ENCODE results near the gene SPTSSB.

The SPTSSB gene

DNA sequence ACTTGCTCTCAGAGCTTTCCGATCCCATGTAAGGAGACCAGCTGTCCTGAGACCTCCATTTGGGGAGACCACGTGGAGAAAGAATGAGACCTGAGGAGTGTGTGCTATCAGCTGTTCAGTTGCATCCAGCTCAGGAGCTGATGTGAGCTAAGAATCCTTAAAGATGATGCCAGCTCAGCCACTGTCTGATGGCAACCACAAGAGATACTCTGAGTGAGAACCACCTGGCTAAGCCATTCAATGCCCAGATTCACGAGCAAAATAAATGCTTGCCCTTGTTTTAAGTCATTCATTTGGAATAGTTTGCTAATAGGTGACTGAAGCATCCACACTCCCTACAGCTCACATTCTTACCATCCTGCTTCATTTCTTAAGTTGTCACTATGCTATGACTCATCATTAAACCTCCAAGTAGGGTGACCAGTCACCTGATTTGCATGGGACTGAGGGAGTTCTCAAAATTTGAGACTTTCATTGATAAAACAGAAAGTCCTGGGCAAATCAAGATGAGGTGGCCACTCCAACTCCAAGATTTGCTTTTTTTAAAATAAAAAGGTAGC is 56.4 kb downstream of the SPTSSB start:
- DNase-seq (ENCODE audit: low read depth) = peak; percentile 0
- TF ChIP-seq, protein P1, sequence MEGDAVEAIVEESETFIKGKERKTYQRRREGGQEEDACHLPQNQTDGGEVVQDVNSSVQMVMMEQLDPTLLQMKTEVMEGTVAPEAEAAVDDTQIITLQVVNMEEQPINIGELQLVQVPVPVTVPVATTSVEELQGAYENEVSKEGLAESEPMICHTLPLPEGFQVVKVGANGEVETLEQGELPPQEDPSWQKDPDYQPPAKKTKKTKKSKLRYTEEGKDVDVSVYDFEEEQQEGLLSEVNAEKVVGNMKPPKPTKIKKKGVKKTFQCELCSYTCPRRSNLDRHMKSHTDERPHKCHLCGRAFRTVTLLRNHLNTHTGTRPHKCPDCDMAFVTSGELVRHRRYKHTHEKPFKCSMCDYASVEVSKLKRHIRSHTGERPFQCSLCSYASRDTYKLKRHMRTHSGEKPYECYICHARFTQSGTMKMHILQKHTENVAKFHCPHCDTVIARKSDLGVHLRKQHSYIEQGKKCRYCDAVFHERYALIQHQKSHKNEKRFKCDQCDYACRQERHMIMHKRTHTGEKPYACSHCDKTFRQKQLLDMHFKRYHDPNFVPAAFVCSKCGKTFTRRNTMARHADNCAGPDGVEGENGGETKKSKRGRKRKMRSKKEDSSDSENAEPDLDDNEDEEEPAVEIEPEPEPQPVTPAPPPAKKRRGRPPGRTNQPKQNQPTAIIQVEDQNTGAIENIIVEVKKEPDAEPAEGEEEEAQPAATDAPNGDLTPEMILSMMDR (conservative IDR thresholded peaks at IDR 0.05; ENCODE audit: low read length) = no peak
- H3K4me3 ChIP-seq (ENCODE audit: low read length) = no peak overlapping the region

- TF ChIP-seq, protein P1 (conservative IDR thresholded peaks at IDR 0.05; ENCODE audit: low read length) = no peak
- H3K4me3 ChIP-seq (ENCODE audit: low read length) = no peak overlapping the region
- DNase-seq (ENCODE audit: low read depth) = no peak
These were observed 60.5 kb downstream of the SPTSSB start for GRCh38 chr3:161310649-161311423.

DNA sequence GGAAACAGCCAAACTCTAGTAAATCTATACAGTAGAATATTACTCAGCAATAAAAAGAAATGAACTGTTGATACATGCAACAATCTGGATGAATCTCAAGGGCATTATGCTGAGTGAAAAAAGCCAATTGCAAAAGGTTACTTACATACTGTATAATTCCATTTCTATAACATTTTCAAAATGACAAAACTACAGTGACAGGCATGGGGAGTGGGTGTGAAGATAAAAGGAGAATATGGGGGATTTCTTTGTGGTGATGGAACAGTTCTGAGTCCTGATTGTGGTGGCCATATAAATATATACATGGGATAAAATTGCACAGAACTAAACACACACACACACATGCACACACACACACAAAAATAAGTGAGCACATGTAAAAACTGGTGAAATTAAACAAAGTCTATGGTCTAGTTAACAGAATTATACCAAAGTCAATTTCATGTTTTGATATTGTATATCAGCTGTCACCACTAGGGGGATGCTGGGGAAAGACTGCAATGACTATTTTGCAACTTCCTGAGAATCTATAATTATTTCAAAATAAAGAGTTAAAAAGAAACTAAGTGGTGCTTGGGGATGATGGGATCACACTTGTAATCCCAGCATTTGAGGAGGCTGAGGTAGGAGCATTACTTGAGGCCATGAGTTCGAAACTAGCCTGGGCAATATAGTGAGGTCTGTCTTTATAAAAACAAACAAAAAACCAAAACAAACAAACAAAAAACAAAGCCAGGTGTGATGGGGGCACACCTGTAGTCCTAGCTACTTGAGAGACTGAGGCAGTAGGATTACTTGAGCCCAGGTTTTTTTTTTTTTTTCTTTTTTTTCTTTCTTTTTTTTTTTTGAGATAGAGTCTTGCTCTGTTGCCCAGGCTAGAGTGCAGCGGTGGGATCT is 66.0 kb downstream of the SPTSSB start:
- TF ChIP-seq, protein P1 (conservative IDR thresholded peaks at IDR 0.05; ENCODE audit: low read length) = peak; percentile 82
- no peak overlapping the region for H3K4me3 ChIP-seq (ENCODE audit: low read length)
- peak; percentile 22 for DNase-seq (ENCODE audit: low read depth)

GRCh38 chr3:161296814-161297213 is 74.5 kb downstream of the SPTSSB start:
- TF ChIP-seq, protein P1 (conservative IDR thresholded peaks at IDR 0.05; ENCODE audit: low read length) = no peak
- H3K4me3 ChIP-seq (ENCODE audit: low read length) = no peak overlapping the region
- DNase-seq (ENCODE audit: low read depth) = no peak

GRCh38 chr3:161295325-161295724 is 76.0 kb downstream of the SPTSSB start:
- TF ChIP-seq, protein P1 (conservative IDR thresholded peaks at IDR 0.05; ENCODE audit: low read length) = no peak
- no peak overlapping the region for H3K4me3 ChIP-seq (ENCODE audit: low read length)
- DNase-seq (ENCODE audit: low read depth) = peak; percentile 9

All from AG10803 (cell line).